ENCODE measurements around the gene LRRC25.

The LRRC25 gene

GRCh38 chr19:18437491-18438330, 40.3 kb upstream of the LRRC25 start, which contains the start of gene ISYNA1:
TSS of gene ISYNA1 (minus strand) at chr19:18438133. CDS start at chr19:18437979, 154 bp downstream.
- Histone ChIP-seq H3K79me2 (ENCODE audit: low read length) (peaks cover 6% of the 10 kb centered on the region; the same call in 1 of the 2 replicates), H3K27ac (ENCODE audit: low read length) (peak within 1 kb of the TSS; percentile 48), H4K20me1 (ENCODE audit: insufficient read depth, low read length) (peaks cover 25% of the 10 kb centered on the region; the same call in 1 of the 2 replicates), H3K9me3 (ENCODE audit: insufficient read depth, low read length) (no peaks in the 10 kb centered on the region), H3K4me2 (ENCODE audit: low read length) (no peak within 1 kb of the TSS), H3K4me3 (ENCODE audit: low read length) (no peak within 1 kb of the TSS), H3K4me1 (ENCODE audit: low read length) (peaks cover 19% of the 10 kb centered on the region), H3K36me3 (replicated peaks; ENCODE audit: low read depth, low read length) (peaks cover 17% of the 10 kb centered on the region), H2AFZ (ENCODE audit: low read depth, low read length) (no peak within 1 kb of the TSS), H3K27me3 (ENCODE audit: low read depth, low read length) (no peaks in the 10 kb centered on the region), H3K9ac (ENCODE audit: low read length) (no peak within 1 kb of the TSS)
- no peak for TF ChIP-seq CTCF (IDR thresholded peaks at IDR 0.05; ENCODE audit: low read depth, low read length)
- TF ChIP-seq EZH2phosphoT487 (IDR thresholded peaks at IDR 0.05; ENCODE audit: low read depth), result no peak

GRCh38 chr19:18436671-18437490, 39.5 kb upstream of the LRRC25 start:
- no peak overlapping the region for H2AFZ ChIP-seq (ENCODE audit: low read depth, low read length)
- peaks cover 2% of the 10 kb centered on the region; the same call in 1 of the 2 replicates for H3K79me2 ChIP-seq (ENCODE audit: low read length)
- H3K27ac ChIP-seq (ENCODE audit: low read length), result no peak overlapping the region
- H3K4me3 ChIP-seq (ENCODE audit: low read length), result no peak overlapping the region
- peaks cover 20% of the 10 kb centered on the region; the same call in 1 of the 2 replicates for H4K20me1 ChIP-seq (ENCODE audit: insufficient read depth, low read length)
- H3K9me3 ChIP-seq (ENCODE audit: insufficient read depth, low read length), result no peaks in the 10 kb centered on the region
- H3K36me3 ChIP-seq (replicated peaks; ENCODE audit: low read depth, low read length), result peaks cover 9% of the 10 kb centered on the region
- TF ChIP-seq CTCF (IDR thresholded peaks at IDR 0.05; ENCODE audit: low read depth, low read length) (no peak), EZH2phosphoT487 (IDR thresholded peaks at IDR 0.05; ENCODE audit: low read depth) (no peak)
- no peak overlapping the region for H3K4me2 ChIP-seq (ENCODE audit: low read length)
- H3K4me1 ChIP-seq (ENCODE audit: low read length), result peaks cover 27% of the 10 kb centered on the region
- no peaks in the 10 kb centered on the region for H3K27me3 ChIP-seq (ENCODE audit: low read depth, low read length)
- no peak overlapping the region for H3K9ac ChIP-seq (ENCODE audit: low read length)

- H4K20me1 ChIP-seq (ENCODE audit: insufficient read depth, low read length), result peaks cover 12% of the 10 kb centered on the region; the same call in 1 of the 2 replicates
- H3K9ac ChIP-seq (ENCODE audit: low read length), result no peak overlapping the region
- peaks cover 28% of the 10 kb centered on the region for H3K4me1 ChIP-seq (ENCODE audit: low read length)
- H3K79me2 ChIP-seq (ENCODE audit: low read length), result peaks cover 2% of the 10 kb centered on the region; the same call in 1 of the 2 replicates
- no peaks in the 10 kb centered on the region for H3K9me3 ChIP-seq (ENCODE audit: insufficient read depth, low read length)
- no peaks in the 10 kb centered on the region for H3K27me3 ChIP-seq (ENCODE audit: low read depth, low read length)
- no peak overlapping the region for H2AFZ ChIP-seq (ENCODE audit: low read depth, low read length)
- no peak overlapping the region for H3K4me3 ChIP-seq (ENCODE audit: low read length)
- no peak for TF ChIP-seq EZH2phosphoT487 (IDR thresholded peaks at IDR 0.05; ENCODE audit: low read depth)
- TF ChIP-seq CTCF (IDR thresholded peaks at IDR 0.05; ENCODE audit: low read depth, low read length), result no peak
- H3K36me3 ChIP-seq (replicated peaks; ENCODE audit: low read depth, low read length), result peaks cover 9% of the 10 kb centered on the region
- no peak overlapping the region for H3K4me2 ChIP-seq (ENCODE audit: low read length)
- H3K27ac ChIP-seq (ENCODE audit: low read length), result no peak overlapping the region
Observed at GRCh38 chr19:18435842-18436670, 38.6 kb upstream of the LRRC25 start.

All from OCI-LY3 (cell line).